Measurements from ENCODE around the gene SCARF1.

DNA sequence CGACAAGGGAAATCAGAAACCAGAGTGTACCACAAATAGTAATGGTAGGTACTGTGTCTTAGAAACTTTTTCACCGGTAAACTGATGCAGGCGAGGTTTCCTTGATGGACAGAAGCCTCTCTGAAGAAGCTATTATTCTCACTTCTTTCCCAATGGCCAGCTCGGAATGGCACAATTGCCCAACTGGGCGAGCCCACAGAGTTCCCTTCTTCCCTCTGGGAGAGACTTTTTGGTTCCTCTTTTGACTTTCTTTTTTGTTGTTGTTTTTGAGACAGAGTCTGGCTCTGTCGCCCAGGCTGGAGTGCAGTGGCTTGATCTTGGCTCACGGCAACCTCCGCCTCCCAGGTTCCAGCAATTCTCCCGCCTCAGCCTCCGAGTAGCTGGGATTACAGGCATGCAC, 33.8 kb downstream of the SCARF1 start:
- TF ChIP-seq BACH2 (CRISPR knock-in tag; IDR thresholded peaks at IDR 0.05; ENCODE audit: borderline replicate concordance), result no peak
- no peak for TF ChIP-seq ZNF565 (CRISPR knock-in tag; conservative IDR thresholded peaks at IDR 0.05; ENCODE audit: low read depth)
- no peak for TF ChIP-seq CSRNP3 (CRISPR knock-in tag; IDR thresholded peaks at IDR 0.05)
- no peak for TF ChIP-seq TCF4 (CRISPR knock-in tag; IDR thresholded peaks at IDR 0.05; ENCODE audit: borderline replicate concordance)
- TF ChIP-seq ARNTL (CRISPR knock-in tag; IDR thresholded peaks at IDR 0.05; ENCODE audit: borderline replicate concordance, low read depth), result no peak
- TF ChIP-seq RARB (CRISPR knock-in tag; IDR thresholded peaks at IDR 0.05), result no peak
- TF ChIP-seq CSDC2 (CRISPR knock-in tag; IDR thresholded peaks at IDR 0.05), result no peak
- no peak for TF ChIP-seq GLIS3 (CRISPR knock-in tag; IDR thresholded peaks at IDR 0.05)
- TF ChIP-seq, protein P1, sequence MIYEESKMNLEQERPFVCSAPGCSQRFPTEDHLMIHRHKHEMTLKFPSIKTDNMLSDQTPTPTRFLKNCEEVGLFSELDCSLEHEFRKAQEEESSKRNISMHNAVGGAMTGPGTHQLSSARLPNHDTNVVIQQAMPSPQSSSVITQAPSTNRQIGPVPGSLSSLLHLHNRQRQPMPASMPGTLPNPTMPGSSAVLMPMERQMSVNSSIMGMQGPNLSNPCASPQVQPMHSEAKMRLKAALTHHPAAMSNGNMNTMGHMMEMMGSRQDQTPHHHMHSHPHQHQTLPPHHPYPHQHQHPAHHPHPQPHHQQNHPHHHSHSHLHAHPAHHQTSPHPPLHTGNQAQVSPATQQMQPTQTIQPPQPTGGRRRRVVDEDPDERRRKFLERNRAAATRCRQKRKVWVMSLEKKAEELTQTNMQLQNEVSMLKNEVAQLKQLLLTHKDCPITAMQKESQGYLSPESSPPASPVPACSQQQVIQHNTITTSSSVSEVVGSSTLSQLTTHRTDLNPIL (CRISPR knock-in tag; IDR thresholded peaks at IDR 0.05; ENCODE audit: low read depth), result no peak
- TF ChIP-seq SNAI2 (CRISPR knock-in tag; IDR thresholded peaks at IDR 0.05), result no peak
- no peak for TF ChIP-seq TOX (CRISPR knock-in tag; IDR thresholded peaks at IDR 0.05; ENCODE audit: borderline replicate concordance)
- TF ChIP-seq, protein P2, sequence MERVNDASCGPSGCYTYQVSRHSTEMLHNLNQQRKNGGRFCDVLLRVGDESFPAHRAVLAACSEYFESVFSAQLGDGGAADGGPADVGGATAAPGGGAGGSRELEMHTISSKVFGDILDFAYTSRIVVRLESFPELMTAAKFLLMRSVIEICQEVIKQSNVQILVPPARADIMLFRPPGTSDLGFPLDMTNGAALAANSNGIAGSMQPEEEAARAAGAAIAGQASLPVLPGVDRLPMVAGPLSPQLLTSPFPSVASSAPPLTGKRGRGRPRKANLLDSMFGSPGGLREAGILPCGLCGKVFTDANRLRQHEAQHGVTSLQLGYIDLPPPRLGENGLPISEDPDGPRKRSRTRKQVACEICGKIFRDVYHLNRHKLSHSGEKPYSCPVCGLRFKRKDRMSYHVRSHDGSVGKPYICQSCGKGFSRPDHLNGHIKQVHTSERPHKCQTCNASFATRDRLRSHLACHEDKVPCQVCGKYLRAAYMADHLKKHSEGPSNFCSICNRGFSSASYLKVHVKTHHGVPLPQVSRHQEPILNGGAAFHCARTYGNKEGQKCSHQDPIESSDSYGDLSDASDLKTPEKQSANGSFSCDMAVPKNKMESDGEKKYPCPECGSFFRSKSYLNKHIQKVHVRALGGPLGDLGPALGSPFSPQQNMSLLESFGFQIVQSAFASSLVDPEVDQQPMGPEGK (CRISPR knock-in tag; IDR thresholded peaks at IDR 0.05; ENCODE audit: borderline replicate concordance), result no peak
